ENCODE results near the gene HSD11B2. TPM values are rescaled to one million over a fixed set of nuclear protein-coding genes. Genes with fewer than 3 reads are reported as not detected.

The HSD11B2 gene
- total RNA-seq, 1 donor from 2014 or later: 2.1 TPM

DNA sequence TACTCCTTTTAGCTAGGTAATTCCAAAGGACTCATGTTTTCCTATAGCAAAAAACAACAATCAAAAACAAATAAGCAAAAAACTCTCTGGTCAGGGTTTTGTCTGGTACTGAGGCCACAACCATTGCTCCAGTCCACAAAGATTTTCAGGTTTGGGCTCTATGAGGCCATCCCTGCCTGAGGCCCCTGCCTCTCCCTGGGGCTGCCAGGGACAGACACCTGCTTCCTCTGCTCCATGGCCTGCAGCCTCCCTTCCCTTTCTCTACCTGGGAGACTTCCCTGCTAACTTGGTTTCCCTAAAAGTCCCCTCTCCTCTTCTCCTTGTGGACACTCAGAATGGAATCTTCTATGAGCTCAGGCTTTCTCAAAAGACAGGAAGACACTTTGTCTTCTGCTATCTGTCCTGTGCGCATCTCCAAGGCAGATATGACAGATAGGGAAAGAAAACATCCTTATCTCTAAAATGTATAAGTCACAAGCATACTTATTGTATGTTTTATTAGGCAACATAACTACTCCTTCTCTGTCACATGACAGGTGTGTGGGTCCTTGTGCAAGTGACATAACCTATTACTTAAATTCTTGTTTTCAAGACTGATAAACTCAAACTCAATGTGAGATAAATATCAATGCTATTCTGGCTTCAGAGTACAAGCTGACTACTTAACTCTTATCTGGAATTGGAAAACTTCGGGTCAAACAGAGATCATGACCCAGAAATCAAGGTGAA, 13.4 kb upstream of the HSD11B2 start:
- Histone ChIP-seq H3K27me3 (ENCODE audit: control insufficient read depth, insufficient read depth, low read length) (no peaks in the 10 kb centered on the region), H3K4me3 (ENCODE audit: low read depth, low read length) (no peak overlapping the region), H3K36me3 (ENCODE audit: control insufficient read depth, insufficient read depth, low read length) (no peaks in the 10 kb centered on the region)
- TF ChIP-seq, protein P1, sequence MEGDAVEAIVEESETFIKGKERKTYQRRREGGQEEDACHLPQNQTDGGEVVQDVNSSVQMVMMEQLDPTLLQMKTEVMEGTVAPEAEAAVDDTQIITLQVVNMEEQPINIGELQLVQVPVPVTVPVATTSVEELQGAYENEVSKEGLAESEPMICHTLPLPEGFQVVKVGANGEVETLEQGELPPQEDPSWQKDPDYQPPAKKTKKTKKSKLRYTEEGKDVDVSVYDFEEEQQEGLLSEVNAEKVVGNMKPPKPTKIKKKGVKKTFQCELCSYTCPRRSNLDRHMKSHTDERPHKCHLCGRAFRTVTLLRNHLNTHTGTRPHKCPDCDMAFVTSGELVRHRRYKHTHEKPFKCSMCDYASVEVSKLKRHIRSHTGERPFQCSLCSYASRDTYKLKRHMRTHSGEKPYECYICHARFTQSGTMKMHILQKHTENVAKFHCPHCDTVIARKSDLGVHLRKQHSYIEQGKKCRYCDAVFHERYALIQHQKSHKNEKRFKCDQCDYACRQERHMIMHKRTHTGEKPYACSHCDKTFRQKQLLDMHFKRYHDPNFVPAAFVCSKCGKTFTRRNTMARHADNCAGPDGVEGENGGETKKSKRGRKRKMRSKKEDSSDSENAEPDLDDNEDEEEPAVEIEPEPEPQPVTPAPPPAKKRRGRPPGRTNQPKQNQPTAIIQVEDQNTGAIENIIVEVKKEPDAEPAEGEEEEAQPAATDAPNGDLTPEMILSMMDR (IDR thresholded peaks at IDR 0.05; ENCODE audit: insufficient read depth, low read length, severe bottlenecking): no peak
- FAIRE-seq (no peak), DNase-seq (ENCODE audit: low read depth) (no peak)

- TF ChIP-seq, protein P1 (IDR thresholded peaks at IDR 0.05; ENCODE audit: insufficient read depth, low read length, severe bottlenecking): no peak
- no peaks in the 10 kb centered on the region for H3K27me3 ChIP-seq (ENCODE audit: control insufficient read depth, insufficient read depth, low read length)
- H3K36me3 ChIP-seq (ENCODE audit: control insufficient read depth, insufficient read depth, low read length): no peaks in the 10 kb centered on the region
- no peak for FAIRE-seq
- DNase-seq (ENCODE audit: low read depth): no peak
- no peak overlapping the region for H3K4me3 ChIP-seq (ENCODE audit: low read depth, low read length)
Measured at GRCh38 chr16:67419502-67419901, 11.4 kb upstream of the HSD11B2 start.

- no peak for DNase-seq (ENCODE audit: low read depth)
- TF ChIP-seq, protein P1 (IDR thresholded peaks at IDR 0.05; ENCODE audit: insufficient read depth, low read length, severe bottlenecking): no peak
- no peak for FAIRE-seq
- no peak overlapping the region for H3K4me3 ChIP-seq (ENCODE audit: low read depth, low read length)
- no peaks in the 10 kb centered on the region for H3K27me3 ChIP-seq (ENCODE audit: control insufficient read depth, insufficient read depth, low read length)
- H3K36me3 ChIP-seq (ENCODE audit: control insufficient read depth, insufficient read depth, low read length): no peaks in the 10 kb centered on the region
Measured at GRCh38 chr16:67419931-67420330, 11.0 kb upstream of the HSD11B2 start.

GRCh38 chr16:67421030-67421429, 9.9 kb upstream of the HSD11B2 start:
- FAIRE-seq: no peak
- no peaks in the 10 kb centered on the region for H3K36me3 ChIP-seq (ENCODE audit: control insufficient read depth, insufficient read depth, low read length)
- no peaks in the 10 kb centered on the region for H3K27me3 ChIP-seq (ENCODE audit: control insufficient read depth, insufficient read depth, low read length)
- DNase-seq (ENCODE audit: low read depth): no peak
- TF ChIP-seq, protein P1 (IDR thresholded peaks at IDR 0.05; ENCODE audit: insufficient read depth, low read length, severe bottlenecking): no peak
- H3K4me3 ChIP-seq (ENCODE audit: low read depth, low read length): no peak overlapping the region

DNA sequence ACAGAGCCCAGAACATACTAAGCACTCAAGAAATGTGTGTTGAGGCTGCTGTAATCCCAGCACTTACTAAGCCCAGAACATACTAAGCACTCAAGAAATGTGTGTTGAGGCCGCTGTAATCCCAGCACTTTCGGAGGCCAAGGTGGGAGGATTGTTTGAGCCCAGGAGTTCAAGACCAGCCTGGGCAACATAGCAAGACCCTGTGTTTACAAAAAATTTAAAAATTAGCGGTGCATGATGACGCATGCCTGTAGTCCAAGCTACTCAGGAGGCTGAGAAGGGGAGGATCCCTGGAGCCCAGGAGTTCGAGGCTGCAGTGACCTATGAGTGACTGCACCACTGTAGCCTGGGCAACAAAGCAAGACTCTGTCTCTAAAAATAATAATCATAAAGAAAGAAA, 7.9 kb upstream of the HSD11B2 start:
- TF ChIP-seq, protein P1 (IDR thresholded peaks at IDR 0.05; ENCODE audit: insufficient read depth, low read length, severe bottlenecking): no peak
- FAIRE-seq: no peak
- Histone ChIP-seq H3K4me3 (ENCODE audit: low read depth, low read length) (no peak overlapping the region), H3K36me3 (ENCODE audit: control insufficient read depth, insufficient read depth, low read length) (no peaks in the 10 kb centered on the region), H3K27me3 (ENCODE audit: control insufficient read depth, insufficient read depth, low read length) (no peaks in the 10 kb centered on the region)
- no peak for DNase-seq (ENCODE audit: low read depth)
